Thyroid gland (tissue), 4 donors: ENCODE data around the gene IL17RD.

Experiments used
- CTCF ChIP-seq, 6 experiments: fragments of 200-600 bp in 3 of 6; fragments of 450-650 bp in 3 of 6; sonication (generic) in 3 of 6; IDR thresholded peaks; one replicate each; pipeline ENCODE4 v1.5.1; 2016 to 2019; ENCODE audit warnings: antibody characterized with exemption in 6 of 6, mild to moderate bottlenecking in 2 of 6, inconsistent platforms in 1 of 6, moderate library complexity in 1 of 6
- POLR2A ChIP-seq, 2 donors: fragments of 450-650 bp; IDR thresholded peaks; one replicate each; pipeline ENCODE4 v1.6.1; 2017; ENCODE audit warnings: antibody characterized with exemption in 2 of 2, mild to moderate bottlenecking in 2 of 2, moderate library complexity in 1 of 2

GRCh38 chr3:57088503-57088902 lies 76.7 kb downstream of the IL17RD start:
- TF ChIP-seq POLR2A (IDR thresholded peaks at IDR 0.05) (no peak), CTCF (IDR thresholded peaks at IDR 0.05) (no peak)
